Stimulated activated CD8-positive, alpha-beta memory T cell treated with anti-CD3 and anti-CD28 coated beads, Interleukin-2, amount 100 ng/mL, for 48 hours (primary cell): ENCODE results near the gene MFAP1.
A peak's percentile ranks its signal among the peaks of the same experiment; 100 is the strongest.
"Not testable (repeated sequence)": the region's sequence is repeated elsewhere in the genome, so short reads cannot be mapped to it uniquely, and the experiment has no call there.

Source experiments
- DNase-seq, 2 donors: peaks; one replicate each; pipeline ENCODE4 v3.0.0-alpha.2; 2020; ENCODE audit warnings: low read depth in 2 of 2

MFAP1 gene

GRCh38 chr15:43821505-43821904 is 3.0 kb downstream of the MFAP1 start:
- DNase-seq, result no peak

GRCh38 chr15:43815064-43815463 is 9.4 kb downstream of the MFAP1 start:
- not testable (repeated sequence) for DNase-seq

DNA sequence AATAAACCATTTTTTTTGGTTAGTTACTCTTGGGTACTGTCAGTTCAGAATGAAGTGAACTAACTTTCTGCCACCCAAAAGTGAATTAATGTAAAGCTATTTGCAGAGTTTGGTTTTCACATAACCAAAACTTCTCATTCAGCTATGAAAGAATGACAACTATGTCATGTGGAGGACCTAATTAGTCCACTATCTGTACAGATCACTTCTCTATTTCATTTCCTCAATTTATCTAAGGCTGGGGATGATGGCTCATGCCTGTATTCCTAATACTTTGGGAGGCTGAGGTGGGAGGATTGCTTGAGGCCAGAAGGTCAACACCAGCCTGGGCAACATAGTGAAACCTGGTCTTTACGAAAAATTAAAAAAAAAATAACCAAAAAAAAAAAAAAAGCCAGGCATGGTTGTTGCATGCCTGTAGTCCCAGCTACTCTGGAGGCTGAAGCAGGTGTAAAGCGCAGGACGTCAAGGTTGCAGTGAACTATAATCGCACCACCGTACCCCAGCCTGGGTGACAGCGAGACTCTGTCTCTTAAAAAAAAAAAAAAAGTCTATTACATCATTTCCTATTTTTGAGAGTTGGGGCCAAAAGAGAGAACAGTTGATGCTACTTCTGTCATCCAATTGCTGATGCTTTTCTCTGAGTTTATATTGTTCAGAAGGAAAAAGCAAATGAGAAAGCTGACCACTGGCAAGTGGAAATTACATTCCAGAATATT is 15.4 kb downstream of the MFAP1 start:
- DNase-seq, result no peak

DNA sequence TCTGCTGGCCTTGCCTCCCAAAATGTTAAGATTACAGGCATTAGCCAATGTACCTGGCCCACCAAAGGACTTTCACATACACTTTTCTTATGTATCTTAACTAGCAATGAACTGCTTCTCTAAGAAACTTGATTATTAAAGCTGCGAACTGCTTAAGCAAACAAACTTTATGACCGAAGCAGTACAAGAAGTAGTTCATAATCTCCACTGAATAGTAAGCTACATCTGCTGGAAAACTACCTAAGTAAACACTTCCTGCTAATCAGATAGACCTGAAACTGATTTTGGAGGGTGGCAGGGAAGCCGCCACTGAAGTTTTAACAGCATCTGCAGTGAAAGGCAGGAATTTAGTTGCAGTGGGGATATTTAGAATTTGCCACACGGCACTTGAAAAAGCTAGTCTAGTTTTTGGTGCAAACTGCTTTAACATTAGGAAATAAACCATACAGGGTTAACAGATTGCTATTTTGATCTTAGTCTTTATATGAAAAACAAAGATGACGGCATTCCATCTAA is 16.0 kb downstream of the MFAP1 start:
- DNase-seq, result no peak

GRCh38 chr15:43802676-43803075 is 21.8 kb downstream of the MFAP1 start:
- not testable (repeated sequence) for DNase-seq

GRCh38 chr15:43800286-43801141 is 24.0 kb downstream of the MFAP1 start, which contains the start of gene HYPK:
Gene HYPK (plus strand): TSS chr15:43800599. CDS start chr15:43800623, 24 bp downstream.
- DNase-seq, result peak; percentile 84 to 86

GRCh38 chr15:43799945-43800285 is 24.6 kb downstream of the MFAP1 start, which contains the start of gene SERINC4:
Gene SERINC4 (minus strand): TSS chr15:43800220. CDS start chr15:43799986, 234 bp downstream.
- DNase-seq, result no peak

DNA sequence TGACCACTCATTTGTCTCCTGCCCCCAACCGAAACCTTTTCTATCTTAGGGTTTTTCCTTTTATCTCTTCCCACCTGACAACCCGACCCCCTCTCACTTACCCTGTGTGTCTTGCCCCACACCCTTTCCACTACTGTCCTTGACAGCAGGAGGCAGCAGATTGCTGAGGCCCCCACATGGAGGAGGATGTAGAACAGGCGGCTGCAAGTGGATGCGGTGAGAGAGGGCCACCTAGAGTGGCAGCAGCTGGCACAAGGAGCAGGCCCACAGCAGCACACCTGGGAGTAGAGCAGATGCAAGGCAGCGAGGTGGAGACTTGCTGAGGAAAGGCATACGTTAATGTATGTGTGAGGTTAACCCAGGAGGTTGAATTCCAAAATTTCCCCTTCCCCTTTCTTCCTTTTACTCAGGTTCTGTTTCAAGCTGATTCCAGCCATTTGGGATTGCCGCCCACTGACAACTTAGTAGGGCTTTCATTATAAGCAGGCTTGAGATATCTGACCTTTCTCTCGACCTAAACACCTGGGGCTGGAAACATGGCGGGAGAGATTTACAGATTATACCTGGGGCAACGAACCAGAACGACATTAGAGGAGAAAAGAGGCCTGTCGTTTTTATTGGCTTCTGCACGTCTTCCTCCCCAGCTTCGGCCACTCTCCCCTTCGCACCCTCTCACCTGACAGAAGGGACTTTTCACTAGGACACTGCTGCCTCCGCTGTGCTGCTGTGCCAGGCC is 25.1 kb downstream of the MFAP1 start:
- DNase-seq, result no peak

DNA sequence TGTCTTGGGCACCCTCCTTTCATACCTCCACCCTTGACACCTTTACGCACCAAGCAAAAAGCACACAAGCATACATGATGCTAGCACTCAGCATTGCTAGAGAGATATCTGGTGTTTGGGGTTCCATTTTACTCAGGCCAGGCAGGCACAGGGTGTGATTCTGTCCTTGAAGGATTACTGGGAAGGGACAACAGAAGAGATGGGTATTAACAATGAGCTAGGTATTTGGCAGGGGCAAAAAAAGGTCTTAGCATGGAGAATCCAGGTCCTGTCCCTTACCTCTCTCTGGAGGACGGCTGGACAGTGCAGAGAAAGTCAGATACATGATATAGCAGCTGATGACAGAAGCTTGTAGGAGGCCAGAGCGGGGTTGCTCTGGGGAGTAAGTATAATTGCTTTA is 27.9 kb downstream of the MFAP1 start:
- no peak for DNase-seq

- no peak for DNase-seq
These were observed 28.5 kb downstream of the MFAP1 start for GRCh38 chr15:43795997-43796396.

GRCh38 chr15:43795197-43795596 is 29.3 kb downstream of the MFAP1 start:
- no peak for DNase-seq

DNA sequence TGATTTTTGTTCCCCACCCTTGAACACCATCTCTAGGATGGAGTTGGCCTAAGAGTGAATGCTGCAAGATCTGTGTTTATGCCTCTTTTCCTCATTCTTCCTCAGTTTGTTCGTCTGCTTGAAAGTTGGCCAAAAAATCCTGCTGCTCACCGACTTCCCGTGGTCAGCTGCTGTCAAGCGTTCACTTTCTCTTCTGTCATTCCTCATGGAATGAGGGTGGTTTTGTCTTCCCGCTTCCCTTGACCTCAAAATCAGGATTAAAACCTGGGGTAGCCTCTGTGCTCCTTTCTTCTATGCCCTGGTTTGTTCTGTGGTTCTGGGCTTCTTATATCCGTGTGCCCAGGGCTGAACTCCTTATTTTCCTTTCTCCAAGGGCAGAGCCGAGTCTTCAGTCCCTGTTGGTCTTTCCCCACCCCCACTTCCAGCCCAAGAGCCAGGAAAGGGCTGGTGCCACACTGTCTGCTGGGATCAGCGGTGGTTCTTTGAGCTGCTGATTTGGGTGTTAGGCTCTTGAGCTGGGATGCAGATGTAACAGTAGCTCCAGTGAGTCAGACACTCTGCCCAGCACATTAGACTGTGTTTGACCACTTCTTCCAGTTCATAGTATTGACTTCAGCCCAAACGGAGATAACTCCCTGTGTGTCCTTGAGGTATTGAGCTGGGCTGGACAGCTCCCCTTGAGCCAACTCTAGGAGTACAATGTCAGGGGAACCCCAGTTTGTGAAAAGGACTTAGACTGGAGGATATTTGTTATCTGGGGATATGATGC is 30.0 kb downstream of the MFAP1 start:
- DNase-seq, result no peak

- no peak for DNase-seq
These were observed 30.8 kb downstream of the MFAP1 start for GRCh38 chr15:43793647-43794046.

DNA sequence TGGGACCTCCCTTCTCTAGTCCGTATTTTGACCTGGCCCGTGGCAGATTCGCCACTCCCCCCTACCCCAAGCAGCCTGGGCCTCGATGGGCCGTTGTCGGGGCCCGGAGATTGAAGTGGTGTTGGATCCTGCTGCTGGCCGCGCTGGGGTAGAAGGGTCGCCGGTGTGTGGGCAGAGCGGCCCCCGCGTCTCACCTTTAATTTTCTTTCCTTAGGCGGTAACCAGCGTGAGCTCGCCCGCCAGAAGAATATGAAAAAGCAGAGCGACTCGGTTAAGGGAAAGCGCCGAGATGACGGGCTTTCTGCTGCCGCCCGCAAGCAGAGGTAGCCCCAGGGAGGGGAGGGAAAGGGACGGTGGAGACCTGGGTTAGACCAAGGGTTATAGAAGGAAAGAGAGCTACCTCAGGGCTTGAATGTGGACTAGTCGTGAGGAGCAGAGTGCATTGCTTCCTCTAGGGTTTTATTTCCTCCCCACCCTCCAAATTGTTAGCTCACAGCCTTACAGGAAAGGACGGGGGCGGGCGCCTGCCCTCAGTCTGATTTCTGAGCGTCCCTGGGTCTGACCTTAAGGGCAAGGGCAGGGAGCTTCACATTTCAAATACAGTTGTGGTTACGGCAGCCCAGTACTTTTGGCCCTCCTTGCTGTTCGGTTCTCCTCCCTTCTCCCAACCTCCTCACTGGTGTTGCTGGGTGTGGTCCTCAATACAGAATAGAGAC is 31.6 kb downstream of the MFAP1 start:
- DNase-seq, result peak; percentile 16 to 27

DNA sequence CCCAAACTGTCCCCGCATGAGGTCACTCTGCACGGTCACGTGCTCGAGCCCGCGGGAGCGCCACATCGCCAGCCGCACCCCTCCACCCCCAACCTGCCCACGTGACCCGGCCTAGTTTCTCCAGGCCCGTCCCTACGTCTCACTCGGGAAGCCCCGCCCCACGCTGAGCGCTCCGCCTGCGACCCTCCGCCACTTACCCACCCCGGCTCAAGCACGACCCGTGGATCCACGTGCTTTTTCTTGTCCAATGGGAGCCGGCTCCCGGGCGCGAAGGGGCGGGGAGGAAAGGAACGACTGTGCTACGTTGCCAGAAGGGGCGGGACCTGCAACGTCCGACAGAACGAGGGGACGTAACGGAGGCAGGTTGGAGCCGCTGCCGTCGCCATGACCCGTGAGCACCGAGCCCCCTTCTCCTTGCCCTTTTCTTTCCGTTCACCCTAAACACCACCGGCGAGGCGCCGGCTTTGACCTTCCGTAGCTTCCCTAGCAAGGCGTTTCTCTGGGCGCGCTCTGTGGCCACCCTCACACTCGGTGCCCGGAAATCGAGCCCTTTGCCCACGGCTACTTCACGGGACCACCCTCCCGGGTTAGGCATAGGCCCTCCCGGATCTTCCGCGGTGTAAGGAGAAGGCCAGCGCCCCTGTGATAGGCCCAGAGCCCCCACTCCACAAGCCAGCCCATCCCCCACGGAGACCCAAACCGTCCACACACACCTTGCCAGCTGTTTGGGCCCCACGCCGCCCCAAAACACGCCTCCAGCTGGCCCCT is 32.3 kb downstream of the MFAP1 start, which contains the start of gene SERF2:
Gene SERF2 (plus strand): TSS at position 328 of the 768 bp plus-strand sequence. CDS start 57 bp downstream, at position 385.
- DNase-seq, result peak; percentile 99 to 100

GRCh38 chr15:43789409-43789808 is 35.1 kb downstream of the MFAP1 start:
- DNase-seq, result no peak

DNA sequence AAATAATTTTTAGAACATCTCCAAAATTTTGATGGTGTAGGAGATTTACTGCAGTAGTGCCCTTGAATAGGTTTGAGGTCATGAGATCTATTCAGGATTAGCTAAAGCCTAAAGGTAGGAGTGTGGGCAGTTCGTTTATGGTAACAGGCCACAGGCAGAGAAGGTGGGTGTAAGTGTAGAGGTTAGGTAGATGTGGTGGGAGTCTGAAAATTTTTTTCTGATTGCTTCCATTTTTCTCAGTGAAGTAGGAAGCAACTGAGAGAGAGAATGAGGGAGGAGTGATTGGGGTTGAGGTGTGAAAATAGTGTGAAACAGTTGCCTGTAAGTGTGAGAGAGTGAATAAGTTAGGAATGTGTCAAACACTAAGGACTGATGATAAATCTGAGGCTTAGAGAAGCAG is 45.5 kb downstream of the MFAP1 start:
- no peak for DNase-seq

- peak; percentile 80 to 85 for DNase-seq
These were observed 47.1 kb downstream of the MFAP1 start for GRCh38 chr15:43777267-43777914.

GRCh38 chr15:43776718-43777266 is 47.7 kb downstream of the MFAP1 start, which contains the start of gene ELL3:
Gene ELL3 (minus strand): TSS chr15:43776966. CDS start chr15:43776901, 65 bp downstream.
- peak; percentile 69 to 74 for DNase-seq
